ENCODE data around the gene TIPARP. TPM values are rescaled to one million over a fixed set of nuclear protein-coding genes. Genes with fewer than 3 reads are reported as not detected.

TIPARP gene
- total RNA-seq, 3 donors from 2014 or later (not counting 1 experiment from before 2014, with no cell fraction given): 129 to 249 (median 147) TPM

DNA sequence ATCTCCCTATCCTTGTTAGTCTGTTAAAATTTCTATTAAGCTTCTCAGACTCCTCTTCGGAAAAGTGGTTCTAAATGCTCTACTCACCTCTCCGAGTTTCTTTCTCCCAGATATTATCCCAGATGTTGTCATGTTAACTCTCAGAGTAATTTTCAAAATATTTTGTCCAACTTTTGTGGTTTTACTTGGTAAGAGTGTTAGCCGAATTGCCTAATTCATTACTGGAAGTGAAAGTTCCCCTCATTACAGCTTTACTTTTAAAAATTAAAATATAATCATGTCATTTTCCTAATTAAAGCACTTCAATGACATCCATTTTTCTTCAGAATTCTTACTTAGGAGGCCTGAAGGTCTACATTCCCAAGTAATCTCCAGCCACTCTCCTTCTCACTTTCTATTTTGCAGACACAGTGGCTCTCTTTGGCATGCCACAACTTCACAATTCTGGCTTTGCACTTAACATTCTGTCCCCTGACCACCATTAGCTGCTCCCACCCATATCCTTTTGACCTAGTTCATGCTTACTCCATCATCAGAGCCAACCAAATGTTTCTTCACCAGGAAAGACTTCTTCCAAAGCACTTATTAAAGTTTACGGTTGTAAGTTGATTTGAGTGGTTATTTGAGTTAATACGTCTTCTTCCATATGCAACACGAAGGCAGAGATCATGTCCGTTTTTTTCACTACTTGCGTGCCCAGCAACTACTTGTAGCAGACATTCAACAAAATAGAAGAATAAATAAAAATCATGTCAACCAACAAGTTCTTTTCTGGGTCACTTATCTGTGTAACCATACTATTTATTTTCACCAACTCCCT lies 10.2 kb upstream of the TIPARP start:
- peak overlapping the region; percentile 90 for H3K4me3 Mint-ChIP-seq
- Histone ChIP-seq H3K4me3 (ENCODE audit: low read length) (no peak overlapping the region), H3K36me3 (ENCODE audit: control insufficient read depth, insufficient read depth, low read length) (no peaks in the 10 kb centered on the region), H3K9me3 (ENCODE audit: control insufficient read depth, insufficient read depth, low read length) (no peaks in the 10 kb centered on the region), H3K4me1 (ENCODE audit: control insufficient read depth, insufficient read depth, low read length) (peaks cover 12% of the 10 kb centered on the region), H3K27ac (ENCODE audit: low read length) (peak overlapping the region; percentile 73), H3K27me3 (ENCODE audit: control insufficient read depth, insufficient read depth, low read length) (no peaks in the 10 kb centered on the region)
- H3K27me3 Mint-ChIP-seq (ENCODE audit: low read depth in 2 of 2): peaks cover 0 to 2% of the 10 kb centered on the region in 2 donors
- H3K27ac Mint-ChIP-seq: peak overlapping the region; percentile 83 to 90
- TF ChIP-seq, protein P1, sequence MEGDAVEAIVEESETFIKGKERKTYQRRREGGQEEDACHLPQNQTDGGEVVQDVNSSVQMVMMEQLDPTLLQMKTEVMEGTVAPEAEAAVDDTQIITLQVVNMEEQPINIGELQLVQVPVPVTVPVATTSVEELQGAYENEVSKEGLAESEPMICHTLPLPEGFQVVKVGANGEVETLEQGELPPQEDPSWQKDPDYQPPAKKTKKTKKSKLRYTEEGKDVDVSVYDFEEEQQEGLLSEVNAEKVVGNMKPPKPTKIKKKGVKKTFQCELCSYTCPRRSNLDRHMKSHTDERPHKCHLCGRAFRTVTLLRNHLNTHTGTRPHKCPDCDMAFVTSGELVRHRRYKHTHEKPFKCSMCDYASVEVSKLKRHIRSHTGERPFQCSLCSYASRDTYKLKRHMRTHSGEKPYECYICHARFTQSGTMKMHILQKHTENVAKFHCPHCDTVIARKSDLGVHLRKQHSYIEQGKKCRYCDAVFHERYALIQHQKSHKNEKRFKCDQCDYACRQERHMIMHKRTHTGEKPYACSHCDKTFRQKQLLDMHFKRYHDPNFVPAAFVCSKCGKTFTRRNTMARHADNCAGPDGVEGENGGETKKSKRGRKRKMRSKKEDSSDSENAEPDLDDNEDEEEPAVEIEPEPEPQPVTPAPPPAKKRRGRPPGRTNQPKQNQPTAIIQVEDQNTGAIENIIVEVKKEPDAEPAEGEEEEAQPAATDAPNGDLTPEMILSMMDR (IDR thresholded peaks at IDR 0.05): no peak
- intact Hi-C loops (cut with micrococcal nuclease): no loop called here
- H3K9me3 Mint-ChIP-seq: peaks cover 0 to 3% of the 10 kb centered on the region in 2 donors
- ATAC-seq: peak in 2 of 3 donors; percentile 24 to 62
- H3K36me3 Mint-ChIP-seq: no peaks in the 10 kb centered on the region
- WGBS (ENCODE audit: insufficient coverage): 55% methylated on average over 6 of the region's 8 CpGs
- H3K4me1 Mint-ChIP-seq: peaks cover 54 to 62% of the 10 kb centered on the region in 2 donors
- peak in 1 of 2 donors; percentile 35 for DNase-seq

DNA sequence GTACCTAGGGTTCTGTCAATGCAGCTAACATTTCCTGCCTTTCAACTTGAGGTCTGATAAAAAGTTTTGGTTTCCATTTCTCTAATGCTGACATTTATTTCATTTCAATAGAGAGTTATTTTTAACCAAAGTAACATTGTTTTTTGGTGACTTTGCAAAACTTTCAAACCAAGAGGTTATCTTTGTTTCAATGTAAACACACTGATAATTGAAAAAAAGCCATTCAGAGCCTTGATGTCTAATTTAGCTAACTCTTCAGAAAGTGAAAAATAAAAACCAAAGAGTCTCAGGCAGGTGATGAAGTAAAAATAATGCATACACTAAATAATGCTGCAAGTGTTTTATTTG lies 9.6 kb upstream of the TIPARP start:
- no peaks in the 10 kb centered on the region for H3K36me3 Mint-ChIP-seq
- H3K27ac Mint-ChIP-seq: peak overlapping the region; percentile 83 to 90
- Histone ChIP-seq H3K36me3 (ENCODE audit: control insufficient read depth, insufficient read depth, low read length) (no peaks in the 10 kb centered on the region), H3K27me3 (ENCODE audit: control insufficient read depth, insufficient read depth, low read length) (no peaks in the 10 kb centered on the region), H3K4me1 (ENCODE audit: control insufficient read depth, insufficient read depth, low read length) (peaks cover 12% of the 10 kb centered on the region), H3K27ac (ENCODE audit: low read length) (peak overlapping the region; percentile 73), H3K9me3 (ENCODE audit: control insufficient read depth, insufficient read depth, low read length) (no peaks in the 10 kb centered on the region), H3K4me3 (ENCODE audit: low read length) (no peak overlapping the region)
- peaks cover 54 to 62% of the 10 kb centered on the region in 2 donors for H3K4me1 Mint-ChIP-seq
- peaks cover 0 to 3% of the 10 kb centered on the region in 2 donors for H3K9me3 Mint-ChIP-seq
- no peak for DNase-seq
- peak overlapping the region; percentile 90 for H3K4me3 Mint-ChIP-seq
- intact Hi-C loops (cut with micrococcal nuclease): no loop called here
- peak; percentile 52 to 76 (median 65) for ATAC-seq
- no peaks in the 10 kb centered on the region for H3K27me3 Mint-ChIP-seq (ENCODE audit: low read depth in 2 of 2)
- TF ChIP-seq, protein P1 (IDR thresholded peaks at IDR 0.05): no peak

DNA sequence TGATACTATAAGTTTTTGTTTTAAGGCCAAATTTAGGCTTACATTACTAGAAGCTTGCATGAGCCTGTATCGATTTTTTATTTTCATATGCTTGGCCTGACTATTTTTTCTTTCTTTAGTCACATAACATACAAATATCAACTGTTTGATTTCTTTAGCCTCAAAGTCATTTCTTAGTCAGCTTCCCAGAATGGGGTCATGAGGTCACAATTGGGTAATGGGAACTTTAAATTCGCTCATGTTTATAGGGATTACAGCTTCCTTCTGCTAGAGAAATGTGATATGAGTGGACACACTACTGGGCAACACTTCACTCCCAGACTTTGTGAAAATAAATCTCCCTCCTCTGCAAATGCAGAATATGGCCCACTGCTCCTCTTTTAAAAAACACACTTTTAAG lies 9.1 kb upstream of the TIPARP start:
- Mint-ChIP-seq H3K27me3 (ENCODE audit: low read depth in 2 of 2) (no peaks in the 10 kb centered on the region), H3K36me3 (no peaks in the 10 kb centered on the region), H3K27ac (peak overlapping the region; percentile 83 to 90), H3K4me3 (peak overlapping the region; percentile 90), H3K4me1 (peaks cover 54 to 62% of the 10 kb centered on the region in 2 donors), H3K9me3 (peaks cover 0 to 3% of the 10 kb centered on the region in 2 donors)
- ATAC-seq: no peak
- Histone ChIP-seq H3K4me1 (ENCODE audit: control insufficient read depth, insufficient read depth, low read length) (peaks cover 12% of the 10 kb centered on the region), H3K4me3 (ENCODE audit: low read length) (no peak overlapping the region), H3K27me3 (ENCODE audit: control insufficient read depth, insufficient read depth, low read length) (no peaks in the 10 kb centered on the region), H3K9me3 (ENCODE audit: control insufficient read depth, insufficient read depth, low read length) (no peaks in the 10 kb centered on the region), H3K27ac (ENCODE audit: low read length) (peak overlapping the region; percentile 73), H3K36me3 (ENCODE audit: control insufficient read depth, insufficient read depth, low read length) (no peaks in the 10 kb centered on the region)
- 69% methylated on average over 2 of the region's 2 CpGs for WGBS (ENCODE audit: insufficient coverage)
- intact Hi-C loops (cut with micrococcal nuclease): no loop called here
- TF ChIP-seq, protein P1 (IDR thresholded peaks at IDR 0.05): no peak
- no peak for DNase-seq
